ENCODE data around the gene SEC63. TPM values are rescaled to one million over a fixed set of nuclear protein-coding genes. Genes with fewer than 3 reads are reported as not detected.

SEC63 gene
- total and polyA plus RNA-seq, 2 of the 4 experiments (the other 2 are of a cell fraction): 8.6 to 22.4 TPM

DNA sequence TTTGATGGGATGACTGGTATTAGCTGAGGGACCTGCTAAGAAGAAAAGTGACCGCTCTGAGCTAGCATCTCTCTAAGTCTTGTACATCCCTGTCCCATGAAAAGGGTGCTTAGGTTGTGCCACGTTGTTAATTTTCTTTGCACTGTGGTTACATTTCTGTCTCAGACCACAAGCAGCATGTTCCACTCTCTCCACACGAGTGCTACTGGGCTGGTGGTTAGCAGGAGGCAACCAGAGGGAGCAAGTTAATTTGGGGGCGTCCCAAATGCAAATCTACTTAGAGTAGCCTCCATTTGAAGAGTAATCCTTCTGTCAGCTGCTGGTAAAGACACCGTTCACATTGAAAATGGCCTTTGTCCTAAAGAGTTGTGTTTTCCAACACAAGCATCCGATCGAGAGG is 130.5 kb downstream of the SEC63 start:
- ATAC-seq (ENCODE audit: low read depth): no peak
- no peak overlapping the region for H4K91ac ChIP-seq (ENCODE audit: insufficient read depth, low read depth, low read length)
- in situ Hi-C loops (cut with MboI; ENCODE audit: low sequenced_read_pairs): loop anchor here (25.0 kb wide), 1 partner anchor 640 kb away; no protein-coding TSS in a partner anchor

More for the DNA sequence above, 130.5 kb downstream of the SEC63 start:
- no peak overlapping the region for H3K18ac ChIP-seq (ENCODE audit: low read depth, low read length)
- intact Hi-C loops (cut with micrococcal nuclease) (no loop called here), dilution Hi-C loops (cut with HindIII; ENCODE audit: low sequenced_read_pairs, unreplicated experiment) (no loop called here)
- no peak overlapping the region for H2AK5ac ChIP-seq (ENCODE audit: low read depth, low read length)
- no peaks in the 10 kb centered on the region for H3K79me1 ChIP-seq (ENCODE audit: low read depth in 1 of 2, low read length in 2 of 2)
- H2BK120ac ChIP-seq (ENCODE audit: low read depth, low read length): no peak overlapping the region
- no peak overlapping the region for H3K4me3 ChIP-seq (ENCODE audit: insufficient read depth, low read depth, low read length)
- BruUV-seq (replicated peaks): no TSS peak
- H3K9me3 ChIP-seq (ENCODE audit: control insufficient read depth, insufficient read depth, low read length): no peaks in the 10 kb centered on the region
- peaks cover 17% of the 10 kb centered on the region for H3K27me3 ChIP-seq (ENCODE audit: control insufficient read depth, insufficient read depth, low read length)
- no peak overlapping the region for H3K4ac ChIP-seq (ENCODE audit: low read depth, low read length)
- no peaks in the 10 kb centered on the region for H3K4me1 ChIP-seq (ENCODE audit: control insufficient read depth, insufficient read depth, low read length)
- H3K36me3 ChIP-seq (ENCODE audit: control insufficient read depth, insufficient read depth, low read length): no peaks in the 10 kb centered on the region
- ChIA-PET POLR2A (ENCODE audit: unreplicated experiment) (no interaction called here), CTCF (interaction anchor here (1.0 kb wide), 1 partner anchor 21 kb away, joined by 6 read pairs; no protein-coding TSS in a partner anchor)
- H3K23ac ChIP-seq (ENCODE audit: low read depth, low read length): no peak overlapping the region
- no peak overlapping the region for H2BK20ac ChIP-seq (ENCODE audit: low read depth, low read length)
- H3K4me2 ChIP-seq (ENCODE audit: low read depth, low read length): no peak overlapping the region
- no peak overlapping the region for H2AFZ ChIP-seq (replicated peaks; ENCODE audit: low read length, poor library complexity)
- no peaks in the 10 kb centered on the region for H4K20me1 ChIP-seq (ENCODE audit: insufficient read depth, low read length)
- H3K9me1 ChIP-seq (ENCODE audit: insufficient read depth, low read length): no peaks in the 10 kb centered on the region
- no peak overlapping the region for H4K5ac ChIP-seq (ENCODE audit: low read depth, low read length)
- H3K27ac ChIP-seq (ENCODE audit: insufficient read depth, low read length): no peak overlapping the region
- TF ChIP-seq, protein P1, sequence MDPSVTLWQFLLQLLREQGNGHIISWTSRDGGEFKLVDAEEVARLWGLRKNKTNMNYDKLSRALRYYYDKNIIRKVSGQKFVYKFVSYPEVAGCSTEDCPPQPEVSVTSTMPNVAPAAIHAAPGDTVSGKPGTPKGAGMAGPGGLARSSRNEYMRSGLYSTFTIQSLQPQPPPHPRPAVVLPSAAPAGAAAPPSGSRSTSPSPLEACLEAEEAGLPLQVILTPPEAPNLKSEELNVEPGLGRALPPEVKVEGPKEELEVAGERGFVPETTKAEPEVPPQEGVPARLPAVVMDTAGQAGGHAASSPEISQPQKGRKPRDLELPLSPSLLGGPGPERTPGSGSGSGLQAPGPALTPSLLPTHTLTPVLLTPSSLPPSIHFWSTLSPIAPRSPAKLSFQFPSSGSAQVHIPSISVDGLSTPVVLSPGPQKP (IDR thresholded peaks at IDR 0.05; ENCODE audit: borderline replicate concordance, low read depth, low read length): no peak
- TF ChIP-seq SMC3 (IDR thresholded peaks at IDR 0.05; ENCODE audit: low read depth, low read length): no peak
- TF ChIP-seq MAZ (IDR thresholded peaks at IDR 0.05; ENCODE audit: borderline replicate concordance, low read depth, low read length): no peak
- TF ChIP-seq FOS (IDR thresholded peaks at IDR 0.05; ENCODE audit: low read depth, low read length): no peak
- TF ChIP-seq MAFK (IDR thresholded peaks at IDR 0.05; ENCODE audit: low read depth, low read length): no peak
- TF ChIP-seq BHLHE40 (IDR thresholded peaks at IDR 0.05; ENCODE audit: low read depth, low read length): no peak
- TF ChIP-seq RAD21 (IDR thresholded peaks at IDR 0.05; ENCODE audit: low read length): no peak
- TF ChIP-seq CEBPB (IDR thresholded peaks at IDR 0.05; ENCODE audit: low read depth, low read length): no peak
- no peak for TF ChIP-seq RFX5 (IDR thresholded peaks at IDR 0.05; ENCODE audit: low read depth, low read length)
- TF ChIP-seq CHD1 (IDR thresholded peaks at IDR 0.05; ENCODE audit: low read depth, low read length): no peak
- TF ChIP-seq POLR2A (IDR thresholded peaks at IDR 0.05; ENCODE audit: low read depth, low read length): no peak
- TF ChIP-seq, protein P2, sequence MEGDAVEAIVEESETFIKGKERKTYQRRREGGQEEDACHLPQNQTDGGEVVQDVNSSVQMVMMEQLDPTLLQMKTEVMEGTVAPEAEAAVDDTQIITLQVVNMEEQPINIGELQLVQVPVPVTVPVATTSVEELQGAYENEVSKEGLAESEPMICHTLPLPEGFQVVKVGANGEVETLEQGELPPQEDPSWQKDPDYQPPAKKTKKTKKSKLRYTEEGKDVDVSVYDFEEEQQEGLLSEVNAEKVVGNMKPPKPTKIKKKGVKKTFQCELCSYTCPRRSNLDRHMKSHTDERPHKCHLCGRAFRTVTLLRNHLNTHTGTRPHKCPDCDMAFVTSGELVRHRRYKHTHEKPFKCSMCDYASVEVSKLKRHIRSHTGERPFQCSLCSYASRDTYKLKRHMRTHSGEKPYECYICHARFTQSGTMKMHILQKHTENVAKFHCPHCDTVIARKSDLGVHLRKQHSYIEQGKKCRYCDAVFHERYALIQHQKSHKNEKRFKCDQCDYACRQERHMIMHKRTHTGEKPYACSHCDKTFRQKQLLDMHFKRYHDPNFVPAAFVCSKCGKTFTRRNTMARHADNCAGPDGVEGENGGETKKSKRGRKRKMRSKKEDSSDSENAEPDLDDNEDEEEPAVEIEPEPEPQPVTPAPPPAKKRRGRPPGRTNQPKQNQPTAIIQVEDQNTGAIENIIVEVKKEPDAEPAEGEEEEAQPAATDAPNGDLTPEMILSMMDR (conservative IDR thresholded peaks at IDR 0.05; ENCODE audit: low read depth, low read length): no peak
- TF ChIP-seq RCOR1 (IDR thresholded peaks at IDR 0.05; ENCODE audit: insufficient replicate concordance, low read length): no peak
- TF ChIP-seq NFE2L2 (IDR thresholded peaks at IDR 0.05; ENCODE audit: low read depth, low read length): no peak
- TF ChIP-seq, protein P3, sequence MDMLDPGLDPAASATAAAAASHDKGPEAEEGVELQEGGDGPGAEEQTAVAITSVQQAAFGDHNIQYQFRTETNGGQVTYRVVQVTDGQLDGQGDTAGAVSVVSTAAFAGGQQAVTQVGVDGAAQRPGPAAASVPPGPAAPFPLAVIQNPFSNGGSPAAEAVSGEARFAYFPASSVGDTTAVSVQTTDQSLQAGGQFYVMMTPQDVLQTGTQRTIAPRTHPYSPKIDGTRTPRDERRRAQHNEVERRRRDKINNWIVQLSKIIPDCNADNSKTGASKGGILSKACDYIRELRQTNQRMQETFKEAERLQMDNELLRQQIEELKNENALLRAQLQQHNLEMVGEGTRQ (IDR thresholded peaks at IDR 0.05; ENCODE audit: low read depth, low read length): no peak
- TF ChIP-seq MXI1 (IDR thresholded peaks at IDR 0.05; ENCODE audit: borderline replicate concordance, low read depth, low read length): no peak
- no peak overlapping the region for H3K9ac ChIP-seq (ENCODE audit: low read depth, low read length)
- no peak overlapping the region for H2BK15ac ChIP-seq (ENCODE audit: low read depth, low read length)
- H4K8ac ChIP-seq (ENCODE audit: low read depth in 2 of 2, low read length in 2 of 2): no peak overlapping the region
- no peak overlapping the region for H3K56ac ChIP-seq (ENCODE audit: extremely low read depth, insufficient read depth, low read length)
- no peak overlapping the region for H3K14ac ChIP-seq (replicated peaks; ENCODE audit: low read depth, low read length)
- DNase-seq: no peak
- WGBS, 2 experiments (ENCODE audit: extremely low coverage in 2 of 2, insufficient read length in 1 of 2): 63% methylated on average over 3 of the region's 7 CpGs; no CpG with 5 or more reads in 1 of the 2 experiments
- H2BK5ac ChIP-seq (ENCODE audit: low read depth, low read length, poor library complexity, severe bottlenecking): no peak overlapping the region
- no peak overlapping the region for H2AK9ac ChIP-seq (replicated peaks; ENCODE audit: low read depth, low read length, poor library complexity)
